GM12892 (cell line): ENCODE measurements around the gene LINGO1.

ENCODE experiments used
- DNase-seq: peaks from one replicate; pipeline ENCODE4 v3.0.0; 2011; ENCODE audit not compliant: insufficient read length
- FAIRE-seq: peaks from 2 replicates; lab custom pipeline; 2011; peaks lifted over from hg19 to GRCh38; lab: Jason Lieb, UNC
- POLR2A ChIP-seq: IDR thresholded peaks from 2 replicates; pipeline ENCODE4 v1.6.1; 2011; ENCODE audit warnings: low read depth, low read length, control low read depth
- POLR2AphosphoS5 ChIP-seq: IDR thresholded peaks from 2 replicates; pipeline ENCODE4 v1.6.1; 2011; ENCODE audit warnings: low read depth, low read length, control low read depth
- TAF1 ChIP-seq: IDR thresholded peaks from 2 replicates; pipeline ENCODE4 v1.6.1; 2011; ENCODE audit warnings: low read depth, mild to moderate bottlenecking, control low read depth, low read length, borderline replicate concordance

Gene LINGO1

DNA sequence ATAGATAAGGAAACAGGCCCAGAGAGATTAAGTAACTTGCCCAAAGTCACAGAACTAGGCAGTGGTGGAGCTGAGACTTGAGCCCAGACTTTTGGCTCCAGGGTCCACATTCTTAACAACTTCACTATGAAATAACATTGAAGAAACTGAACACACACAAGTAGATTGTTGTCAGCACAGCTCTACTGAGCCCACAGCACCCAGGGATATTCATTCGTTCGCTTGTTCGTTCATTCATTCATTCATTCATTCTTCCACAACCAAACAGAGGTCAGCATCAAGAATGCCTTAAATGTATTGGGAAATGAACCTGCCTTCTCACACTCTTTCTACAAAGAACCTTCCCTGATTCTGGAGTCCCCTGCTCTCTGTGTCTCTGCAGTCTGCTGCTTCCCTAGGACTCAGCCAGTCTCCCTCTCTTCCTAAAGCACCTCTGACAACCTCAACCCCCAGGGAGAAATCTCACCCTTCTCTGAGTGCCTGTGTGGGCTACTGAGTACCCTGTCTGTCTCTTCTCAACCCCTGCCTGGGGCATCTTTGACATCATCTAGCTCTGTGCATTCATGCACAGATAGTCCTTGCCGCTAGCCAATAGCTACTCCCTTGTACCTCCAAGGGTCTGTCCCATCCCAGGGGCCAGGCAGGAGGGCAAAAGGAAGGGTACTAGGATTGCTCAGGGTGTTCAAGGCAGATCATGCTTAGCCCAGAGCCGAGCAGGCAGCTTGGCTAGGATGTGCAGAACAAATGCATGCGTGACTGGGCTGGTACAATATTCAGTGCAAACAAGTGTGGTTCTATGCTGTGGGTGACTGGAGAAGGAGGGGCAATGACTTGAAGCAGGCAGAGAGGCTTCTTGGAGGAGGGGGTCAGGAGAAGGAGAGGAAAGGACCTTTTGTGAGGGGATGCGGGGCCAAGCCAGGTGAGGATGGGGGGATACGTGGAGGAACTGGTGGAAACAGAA lies 3.4 kb downstream of the LINGO1 start:
- FAIRE-seq = no peak
- TF ChIP-seq POLR2AphosphoS5 = no peak
- no peak for TF ChIP-seq TAF1
- no peak for TF ChIP-seq POLR2A
- no peak for DNase-seq

DNA sequence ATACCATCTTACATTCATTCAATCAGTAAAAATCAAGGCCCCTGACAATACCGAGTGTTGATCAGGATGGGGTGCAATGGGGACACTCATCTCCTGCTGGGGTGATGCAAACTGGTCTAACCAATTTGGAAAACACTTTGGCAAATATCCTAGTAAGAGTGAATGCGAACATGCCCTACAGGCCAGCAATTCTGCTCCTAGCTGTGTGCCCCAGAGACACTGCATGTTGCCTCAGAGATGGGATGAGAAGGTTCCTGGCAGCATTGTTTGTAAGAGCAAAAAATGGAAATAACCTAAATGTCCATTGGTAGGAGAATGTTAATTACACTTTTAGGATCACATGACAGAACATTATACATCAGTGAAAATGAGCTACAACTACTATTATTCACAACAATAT lies 4.7 kb downstream of the LINGO1 start:
- TF ChIP-seq TAF1 (no peak), POLR2A (no peak), POLR2AphosphoS5 (no peak)
- DNase-seq (no peak), FAIRE-seq (no peak)

DNA sequence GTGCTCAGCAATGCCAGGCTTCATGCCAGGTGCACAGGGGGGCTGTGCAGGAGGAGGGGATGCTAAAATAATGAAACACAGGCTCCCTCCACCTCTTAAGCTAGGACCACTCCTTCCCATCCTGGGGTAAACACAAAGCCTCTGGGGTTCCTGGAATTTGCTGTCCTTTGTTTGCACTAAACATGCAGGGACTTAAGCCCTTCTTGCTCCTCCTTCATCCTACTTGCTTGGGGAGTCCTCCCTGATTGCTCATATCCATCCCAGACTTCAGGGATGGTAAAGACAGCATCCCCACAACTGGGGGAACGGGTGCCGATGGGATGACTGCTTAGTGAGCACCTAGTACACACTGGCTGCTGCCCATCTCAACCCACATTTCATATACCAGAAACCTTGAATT lies 5.1 kb downstream of the LINGO1 start:
- DNase-seq (no peak), FAIRE-seq (no peak)
- TF ChIP-seq POLR2A (no peak), POLR2AphosphoS5 (no peak), TAF1 (no peak)

- TF ChIP-seq POLR2A (no peak), TAF1 (no peak), POLR2AphosphoS5 (no peak)
- FAIRE-seq (no peak), DNase-seq (no peak)
Observed at GRCh38 chr15:77627067-77627466, 5.6 kb downstream of the LINGO1 start.

DNA sequence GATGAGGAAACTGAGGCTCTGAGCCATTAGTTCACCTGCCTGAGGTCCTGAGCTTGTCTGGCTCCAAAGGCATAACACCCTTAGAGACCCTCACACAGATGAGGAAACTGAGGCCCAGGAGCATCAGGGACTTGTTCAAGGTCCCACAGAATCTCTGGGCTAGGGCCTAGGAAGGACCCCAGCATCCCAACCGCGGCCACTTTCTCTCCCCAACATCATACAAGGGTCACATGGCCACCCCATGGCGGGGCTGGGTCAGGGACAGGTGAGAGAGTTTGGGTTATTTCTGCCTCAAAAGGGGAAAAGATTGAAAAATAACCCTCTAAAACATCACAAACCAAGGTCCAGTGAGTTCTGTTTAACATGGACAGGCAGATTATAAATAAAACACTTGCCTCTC lies 6.7 kb downstream of the LINGO1 start:
- no peak for FAIRE-seq
- DNase-seq = no peak
- TF ChIP-seq POLR2AphosphoS5 (no peak), TAF1 (no peak), POLR2A (no peak)

- no peak for DNase-seq
- FAIRE-seq = no peak
- TF ChIP-seq TAF1 (no peak), POLR2A (no peak), POLR2AphosphoS5 (no peak)
Observed at GRCh38 chr15:77625376-77625775, 7.3 kb downstream of the LINGO1 start.

DNA sequence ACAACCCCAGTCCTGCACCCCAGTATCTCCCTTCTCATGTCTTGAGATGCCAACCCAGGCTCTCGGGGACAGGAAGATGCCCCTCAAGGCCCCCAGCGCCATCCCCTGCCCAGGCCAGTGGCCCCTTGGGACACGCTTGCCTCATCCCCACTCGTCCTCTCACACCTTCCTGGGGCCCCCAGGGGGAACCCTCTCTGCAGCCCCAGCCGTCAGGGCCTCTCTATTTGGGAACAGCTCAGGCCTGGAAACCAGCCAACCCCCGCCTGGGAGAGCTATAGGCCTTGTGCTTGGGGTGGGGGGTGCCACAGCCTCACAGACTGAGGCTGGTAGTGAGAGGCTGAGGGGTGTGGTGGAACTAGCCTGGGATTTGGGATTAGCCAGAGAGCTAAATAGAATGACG lies 7.8 kb downstream of the LINGO1 start:
- no peak for DNase-seq
- TF ChIP-seq TAF1 = no peak
- TF ChIP-seq POLR2A = no peak
- TF ChIP-seq POLR2AphosphoS5 = no peak
- FAIRE-seq = no peak

GRCh38 chr15:77623755-77624524 lies 8.8 kb downstream of the LINGO1 start:
- DNase-seq = no peak
- FAIRE-seq = no peak
- TF ChIP-seq POLR2AphosphoS5 (no peak), POLR2A (no peak), TAF1 (no peak)

- no peak for FAIRE-seq
- no peak for DNase-seq
- TF ChIP-seq POLR2AphosphoS5 (no peak), TAF1 (no peak), POLR2A (no peak)
Observed at GRCh38 chr15:77622934-77623754, 9.6 kb downstream of the LINGO1 start.

- DNase-seq (no peak), FAIRE-seq (no peak)
- no peak for TF ChIP-seq TAF1
- no peak for TF ChIP-seq POLR2AphosphoS5
- TF ChIP-seq POLR2A = no peak
Observed at GRCh38 chr15:77622209-77622933, 10.3 kb downstream of the LINGO1 start.

DNA sequence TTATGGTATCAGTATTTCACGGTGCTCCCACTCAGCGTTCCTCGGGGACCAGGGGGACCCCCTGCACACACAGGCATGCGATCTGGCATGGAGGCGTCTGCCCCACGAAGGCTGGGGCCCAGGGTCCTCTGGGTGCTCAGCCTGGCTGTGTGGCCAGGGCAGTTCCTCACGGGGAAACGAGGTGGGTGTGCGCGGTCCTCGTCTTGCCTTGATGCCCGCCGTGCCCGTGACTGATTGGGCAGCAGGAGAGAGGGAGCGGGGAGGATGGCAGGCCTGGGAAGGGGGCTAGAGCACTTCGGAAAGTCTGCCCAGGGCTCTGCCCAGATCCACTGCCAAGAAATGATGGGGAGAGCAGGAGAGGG lies 10.9 kb downstream of the LINGO1 start:
- FAIRE-seq = no peak
- no peak for TF ChIP-seq POLR2AphosphoS5
- TF ChIP-seq TAF1 = no peak
- no peak for TF ChIP-seq POLR2A
- DNase-seq = no peak
